Left ventricle myocardium inferior (tissue), 1 donor: Measurements from ENCODE around the gene ST8SIA5. TPM values are rescaled to one million over a fixed set of nuclear protein-coding genes. Genes with fewer than 3 reads are reported as not detected.

Experiments used
- DNase-seq: peaks from one replicate; pipeline ENCODE4 v3.0.0-alpha.2; 2020
- H3K27ac ChIP-seq: fragments of 200-600 bp; replicated peaks from 2 replicates; pipeline ENCODE4 v1.8.0; 2021
- H3K27me3 ChIP-seq: fragments of 200-600 bp; 2 replicates; pipeline ENCODE4 v1.8.0; 2021; ENCODE audit warnings: low read depth
- H3K36me3 ChIP-seq: fragments of 200-600 bp; 2 replicates; pipeline ENCODE4 v1.8.0; 2021
- H3K4me1 ChIP-seq: fragments of 200-600 bp; 2 replicates; pipeline ENCODE4 v1.8.0; 2021
- H3K4me3 ChIP-seq: fragments of 200-600 bp; 2 replicates; pipeline ENCODE4 v1.8.0; 2021; ENCODE audit warnings: mild to moderate bottlenecking, moderate library complexity
- H3K9me3 ChIP-seq: fragments of 200-600 bp; replicated peaks from 2 replicates; pipeline ENCODE4 v1.8.0; 2021
- CTCF ChIP-seq: fragments of 200-600 bp; IDR thresholded peaks from 2 replicates; pipeline ENCODE4 v1.8.0; 2021; ENCODE audit warnings: antibody characterized with exemption, mild to moderate bottlenecking, borderline replicate concordance
- intact Hi-C: fragments of 100-400 bp; cut with micrococcal nuclease; formaldehyde crosslinking; loops from one replicate; pipeline ENCODE4 v1.11.0; 2022
- total RNA-seq: library from RNA; stranded (reverse); fragmentation: NEBNext Ultra II Directional; extraction: Animal tissue kit (Norgen Biotek cat#: 25700); gene quantifications from one replicate; pipeline ENCODE4 v1.2.1, GENCODE V29; 2021
- donor health status: DM: no; HTN: yes; CAD: no; lungs with severe emphysema.

The ST8SIA5 gene
- total RNA-seq, 1 donor from 2014 or later: 6.2 TPM

DNA sequence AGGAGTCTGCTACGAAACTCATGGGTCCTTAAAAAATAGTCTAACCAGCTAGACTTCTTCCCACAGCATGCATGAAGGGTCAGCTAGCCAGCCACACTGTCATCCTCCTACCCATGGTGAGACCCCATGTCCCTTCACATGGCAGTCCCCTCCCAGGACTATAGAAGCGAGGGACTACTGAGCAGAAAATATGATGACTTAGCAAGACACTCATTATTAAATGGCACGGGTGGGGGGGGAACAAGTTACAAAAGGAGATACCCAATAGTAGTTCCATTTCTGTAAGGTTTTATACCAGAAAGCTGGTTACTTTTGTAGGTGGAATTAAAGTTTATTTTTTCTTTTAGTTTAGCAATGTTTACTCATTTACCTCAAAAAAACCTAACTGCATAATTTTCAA is 31.5 kb downstream of the ST8SIA5 start:
- peaks cover 11% of the 10 kb centered on the region for H3K9me3 ChIP-seq
- H3K27me3 ChIP-seq: no peaks in the 10 kb centered on the region
- DNase-seq: no peak
- TF ChIP-seq CTCF: no peak
- H3K27ac ChIP-seq: no peak overlapping the region
- H3K4me3 ChIP-seq: no peak overlapping the region
- intact Hi-C loops: no loop called here
- H3K4me1 ChIP-seq: no peaks in the 10 kb centered on the region
- peaks cover 8% of the 10 kb centered on the region for H3K36me3 ChIP-seq

- intact Hi-C loops: no loop called here
- no peak for TF ChIP-seq CTCF
- H3K4me3 ChIP-seq: no peak overlapping the region
- no peaks in the 10 kb centered on the region for H3K36me3 ChIP-seq
- H3K9me3 ChIP-seq: no peaks in the 10 kb centered on the region
- peaks cover 10% of the 10 kb centered on the region for H3K4me1 ChIP-seq
- no peak for DNase-seq
- no peak overlapping the region for H3K27ac ChIP-seq
- H3K27me3 ChIP-seq: no peaks in the 10 kb centered on the region
Observed at GRCh38 chr18:46723856-46724415, 32.9 kb downstream of the ST8SIA5 start.

DNA sequence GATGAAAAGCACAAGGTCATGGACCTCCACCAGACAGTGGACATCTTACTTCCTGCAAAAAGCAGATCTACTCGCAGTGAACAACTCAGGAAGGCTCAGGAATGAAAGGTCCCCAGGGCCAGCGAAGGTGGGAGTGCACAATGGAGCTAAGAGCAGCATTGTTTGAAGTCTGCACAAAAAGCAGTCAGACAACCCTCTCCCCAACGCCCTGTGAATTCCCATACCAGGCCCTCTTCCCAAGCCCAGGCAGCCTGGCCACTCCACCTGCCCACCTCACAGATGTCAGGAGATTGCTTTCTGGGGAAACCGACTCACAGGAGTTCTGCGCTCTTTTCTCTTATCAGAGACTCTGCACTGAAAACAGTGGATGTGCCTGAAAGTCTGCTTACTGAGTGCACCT is 34.8 kb downstream of the ST8SIA5 start:
- H3K27ac ChIP-seq: no peak overlapping the region
- H3K27me3 ChIP-seq: no peaks in the 10 kb centered on the region
- no peak for TF ChIP-seq CTCF
- no peak for DNase-seq
- H3K36me3 ChIP-seq: no peaks in the 10 kb centered on the region
- H3K4me1 ChIP-seq: peaks cover 22% of the 10 kb centered on the region
- H3K4me3 ChIP-seq: no peak overlapping the region
- intact Hi-C loops: no loop called here
- H3K9me3 ChIP-seq: no peaks in the 10 kb centered on the region

- Histone ChIP-seq H3K9me3 (no peaks in the 10 kb centered on the region), H3K27ac (no peak overlapping the region), H3K36me3 (no peaks in the 10 kb centered on the region), H3K4me1 (peaks cover 22% of the 10 kb centered on the region), H3K4me3 (no peak overlapping the region), H3K27me3 (no peaks in the 10 kb centered on the region)
- DNase-seq: no peak
- TF ChIP-seq CTCF: no peak
- intact Hi-C loops: no loop called here
Observed at GRCh38 chr18:46721331-46721730, 35.5 kb downstream of the ST8SIA5 start.

DNA sequence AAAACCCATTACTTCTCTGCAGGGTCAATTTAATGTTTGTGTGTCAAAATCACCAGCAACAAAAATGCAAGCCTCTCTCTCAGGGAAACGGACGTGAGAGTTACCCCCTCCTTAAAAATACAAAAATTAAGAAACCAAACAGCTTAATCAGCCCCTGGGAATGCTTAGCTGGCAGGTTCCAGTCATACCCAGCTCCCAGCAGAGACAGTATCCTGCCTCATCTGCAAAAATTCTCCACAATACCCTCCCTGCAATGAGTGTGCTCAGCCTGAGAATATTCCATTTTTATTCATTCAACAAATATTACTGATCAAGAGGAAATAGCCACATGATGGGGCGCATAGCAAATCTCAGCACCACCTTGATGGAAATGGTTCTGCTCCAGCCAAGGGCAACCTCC is 36.3 kb downstream of the ST8SIA5 start:
- Histone ChIP-seq H3K4me1 (peaks cover 22% of the 10 kb centered on the region), H3K4me3 (no peak overlapping the region), H3K36me3 (no peaks in the 10 kb centered on the region), H3K9me3 (no peaks in the 10 kb centered on the region), H3K27ac (no peak overlapping the region), H3K27me3 (no peaks in the 10 kb centered on the region)
- intact Hi-C loops: no loop called here
- TF ChIP-seq CTCF: no peak
- no peak for DNase-seq

GRCh38 chr18:46720092-46720491 is 36.8 kb downstream of the ST8SIA5 start:
- Histone ChIP-seq H3K9me3 (no peaks in the 10 kb centered on the region), H3K27ac (no peak overlapping the region), H3K4me1 (peaks cover 22% of the 10 kb centered on the region), H3K27me3 (no peaks in the 10 kb centered on the region), H3K36me3 (no peaks in the 10 kb centered on the region), H3K4me3 (no peak overlapping the region)
- TF ChIP-seq CTCF: no peak
- DNase-seq: no peak
- intact Hi-C loops: no loop called here
